GM21619 (cell line): ENCODE data around the gene RNF123.

Source experiments
- ATAC-seq: cut with Tn5 transposase; IDR thresholded peaks from one replicate; pipeline ENCODE4 v1.9.1; 2021; ENCODE audit not compliant: unreplicated experiment

RNF123 gene

DNA sequence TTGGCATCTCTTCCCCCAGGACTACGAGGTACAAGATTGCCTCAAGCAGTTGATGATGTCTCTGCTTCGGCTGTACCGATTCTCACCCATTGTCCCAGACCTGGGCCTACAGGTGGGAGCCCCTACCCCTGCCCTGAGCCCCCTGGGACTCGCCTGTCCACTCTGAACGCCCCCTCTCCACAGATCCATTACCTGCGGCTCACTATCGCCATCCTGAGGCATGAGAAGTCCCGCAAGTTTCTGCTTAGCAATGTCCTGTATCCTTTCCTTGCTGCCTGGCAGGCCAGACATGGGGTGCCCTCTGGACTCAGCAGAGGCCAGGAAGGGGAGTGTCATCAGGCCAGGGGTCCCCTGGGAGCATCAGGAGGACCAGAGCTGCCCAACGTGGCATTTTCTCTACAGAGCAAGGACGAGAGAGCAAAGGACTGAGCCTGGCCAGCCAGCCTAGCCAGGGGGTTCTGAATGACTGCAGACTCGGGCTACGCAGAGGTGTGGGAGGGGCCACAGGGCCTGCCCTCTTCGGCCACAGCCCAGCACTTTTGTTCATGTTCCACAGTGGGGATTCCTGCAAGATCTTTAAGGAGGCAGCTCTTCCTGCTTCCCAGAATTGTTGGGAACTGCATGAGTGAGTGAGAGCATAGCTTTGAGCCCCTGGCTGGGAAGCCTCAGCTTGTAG, 11.2 kb downstream of the RNF123 start:
- ATAC-seq, result no peak

GRCh38 chr3:49701388-49702077, 12.2 kb downstream of the RNF123 start:
- no peak for ATAC-seq

GRCh38 chr3:49702672-49703071, 13.3 kb downstream of the RNF123 start:
- ATAC-seq, result no peak

DNA sequence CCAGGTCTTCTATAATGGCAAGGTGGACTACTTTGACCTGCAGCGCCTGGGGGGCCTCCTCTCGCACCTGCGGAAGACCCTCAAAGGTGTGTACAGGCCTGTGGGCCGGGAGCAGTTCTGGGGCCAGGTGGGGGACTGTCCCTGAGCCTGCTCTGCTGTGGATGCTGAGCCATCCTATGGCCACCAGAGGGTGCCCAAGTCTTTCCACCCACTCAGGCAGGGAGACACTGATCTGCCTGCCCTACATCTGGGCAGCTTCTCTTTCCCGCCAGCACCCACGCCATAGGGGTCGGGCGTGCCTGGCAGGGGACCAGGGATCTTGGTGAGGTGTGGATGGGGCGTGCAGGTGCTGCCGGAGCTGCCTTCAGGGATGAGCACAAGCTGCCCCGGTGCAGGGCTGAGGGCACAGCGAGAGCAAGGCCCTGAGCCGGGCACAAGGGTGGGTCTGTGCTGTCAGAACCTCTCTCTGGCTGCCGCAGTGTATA, 14.1 kb downstream of the RNF123 start:
- ATAC-seq, result peak; percentile 68

- ATAC-seq, result no peak
These were observed 14.6 kb downstream of the RNF123 start for GRCh38 chr3:49703956-49704355.

DNA sequence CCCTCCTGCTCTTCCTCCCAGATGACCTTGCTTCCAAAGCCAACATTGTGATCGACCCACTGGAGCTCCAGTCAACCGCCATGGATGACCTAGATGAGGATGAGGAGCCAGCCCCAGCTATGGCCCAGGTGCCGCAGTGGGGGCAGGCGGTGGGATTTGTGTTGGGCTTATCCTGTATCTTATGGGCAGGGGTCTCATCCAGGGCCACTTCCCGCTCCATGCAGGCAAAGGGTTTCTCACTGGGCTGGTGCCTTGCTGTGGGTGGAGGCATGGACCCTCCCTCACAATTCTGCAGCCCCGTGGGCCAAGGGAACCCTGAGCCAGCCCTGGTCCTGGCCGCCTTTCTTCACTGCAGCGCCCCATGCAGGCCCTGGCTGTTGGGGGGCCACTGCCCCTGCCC, 15.3 kb downstream of the RNF123 start:
- ATAC-seq, result no peak

GRCh38 chr3:49705390-49705960, 16.1 kb downstream of the RNF123 start:
- ATAC-seq, result no peak

DNA sequence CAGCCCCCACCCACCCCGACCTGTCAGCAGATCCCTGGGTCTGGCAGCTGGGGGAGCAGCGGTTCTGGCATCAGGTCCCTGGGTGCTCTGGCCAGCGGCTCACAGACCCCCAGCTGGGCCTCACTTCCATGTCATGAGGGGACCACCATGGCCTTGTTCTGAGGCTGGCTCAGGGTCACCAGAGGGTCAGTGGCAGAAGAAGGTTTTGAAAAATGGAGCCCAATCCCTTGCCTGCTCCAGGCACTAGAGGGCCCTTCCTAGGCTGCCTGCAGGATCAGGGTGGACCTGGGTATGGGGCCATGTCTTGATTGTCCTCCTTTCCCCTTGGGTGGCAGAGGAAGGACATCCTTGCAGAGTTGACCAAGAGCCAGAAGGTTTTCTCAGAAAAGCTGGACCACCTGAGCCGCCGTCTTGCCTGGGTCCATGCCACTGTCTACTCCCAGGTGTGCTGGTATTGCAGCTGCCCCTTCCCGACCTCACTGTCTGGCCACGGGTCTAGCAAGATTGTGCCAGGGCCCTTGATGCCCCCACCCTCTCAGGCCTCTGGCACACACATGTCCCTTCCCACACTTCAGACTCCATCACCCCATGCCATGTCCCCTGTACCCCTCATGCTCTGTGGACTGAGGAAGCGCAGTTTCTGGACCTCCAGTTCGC, 17.2 kb downstream of the RNF123 start:
- no peak for ATAC-seq

GRCh38 chr3:49707113-49707480, 17.7 kb downstream of the RNF123 start:
- no peak for ATAC-seq

DNA sequence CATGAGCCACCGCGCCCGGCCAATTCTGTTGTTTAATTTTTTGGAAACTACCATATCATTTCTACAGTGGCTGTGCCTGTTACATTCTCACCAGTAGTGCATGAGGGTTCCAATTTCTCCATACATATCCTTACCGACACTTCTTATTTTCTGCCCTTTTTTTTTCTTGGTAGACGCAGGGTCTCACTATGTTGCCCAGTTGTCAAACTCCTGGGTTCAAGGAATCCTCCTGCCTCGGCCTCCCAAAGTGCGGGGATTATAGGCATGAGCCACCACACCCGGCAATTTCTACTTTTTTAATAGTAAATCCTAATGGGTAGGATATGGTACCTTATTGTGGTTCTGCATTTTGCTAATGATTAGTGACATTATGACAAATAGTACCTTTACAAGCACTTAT, 20.5 kb downstream of the RNF123 start:
- no peak for ATAC-seq

DNA sequence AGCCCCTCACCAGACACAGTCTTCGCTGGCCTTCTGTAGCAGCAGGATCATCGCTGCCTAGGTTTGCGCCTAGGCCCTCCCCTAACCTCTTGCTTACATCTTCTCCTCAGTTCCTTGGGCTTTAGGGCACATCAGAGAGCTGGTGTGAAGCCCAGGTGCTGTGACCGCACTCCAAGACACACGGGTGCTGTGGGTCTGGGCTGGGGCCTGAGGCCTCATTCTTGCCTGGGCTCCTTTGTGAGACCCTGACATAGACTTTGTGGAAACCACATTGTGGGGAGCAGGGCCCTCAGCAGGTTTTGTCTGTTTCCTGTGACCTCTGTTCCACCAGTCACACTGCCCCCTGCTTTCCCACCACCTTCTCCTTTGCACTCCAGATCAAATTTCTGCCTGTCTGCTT, 22.1 kb downstream of the RNF123 start:
- ATAC-seq, result no peak

GRCh38 chr3:49712166-49712565, 22.8 kb downstream of the RNF123 start:
- no peak for ATAC-seq

DNA sequence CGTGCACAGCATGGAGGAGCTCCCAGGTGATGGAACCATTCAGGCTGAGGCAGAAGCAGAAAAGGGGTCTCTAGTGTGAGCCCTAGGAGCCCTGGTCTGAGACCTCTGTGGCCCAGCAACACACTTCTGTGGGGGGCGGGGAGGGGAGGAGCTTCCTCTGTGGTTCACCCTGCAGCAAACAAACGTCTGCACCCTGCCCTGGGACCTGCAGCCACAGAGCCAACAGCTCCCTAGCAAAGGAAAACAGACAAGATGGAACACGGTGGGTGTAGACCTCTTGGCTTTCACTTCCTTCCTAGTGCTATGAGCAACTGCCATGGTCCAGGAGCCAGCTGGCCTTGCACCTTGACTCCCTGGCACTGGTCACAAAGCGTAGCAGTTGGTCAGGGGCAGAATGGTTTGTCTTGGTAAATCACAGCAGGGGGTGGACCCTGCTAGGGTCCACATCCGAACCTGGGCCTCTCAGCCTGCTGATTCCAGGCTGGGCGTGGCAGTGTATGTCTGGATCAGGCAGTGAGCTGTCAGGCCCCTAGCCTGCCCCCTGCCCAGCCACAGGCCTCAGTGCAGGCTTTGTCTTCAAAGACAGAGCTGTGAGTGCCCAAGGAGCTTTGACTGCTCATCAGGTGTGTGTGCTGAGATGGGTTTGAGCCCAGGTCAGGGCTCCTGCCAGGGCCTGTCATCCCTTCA, 23.4 kb downstream of the RNF123 start:
- ATAC-seq, result no peak

DNA sequence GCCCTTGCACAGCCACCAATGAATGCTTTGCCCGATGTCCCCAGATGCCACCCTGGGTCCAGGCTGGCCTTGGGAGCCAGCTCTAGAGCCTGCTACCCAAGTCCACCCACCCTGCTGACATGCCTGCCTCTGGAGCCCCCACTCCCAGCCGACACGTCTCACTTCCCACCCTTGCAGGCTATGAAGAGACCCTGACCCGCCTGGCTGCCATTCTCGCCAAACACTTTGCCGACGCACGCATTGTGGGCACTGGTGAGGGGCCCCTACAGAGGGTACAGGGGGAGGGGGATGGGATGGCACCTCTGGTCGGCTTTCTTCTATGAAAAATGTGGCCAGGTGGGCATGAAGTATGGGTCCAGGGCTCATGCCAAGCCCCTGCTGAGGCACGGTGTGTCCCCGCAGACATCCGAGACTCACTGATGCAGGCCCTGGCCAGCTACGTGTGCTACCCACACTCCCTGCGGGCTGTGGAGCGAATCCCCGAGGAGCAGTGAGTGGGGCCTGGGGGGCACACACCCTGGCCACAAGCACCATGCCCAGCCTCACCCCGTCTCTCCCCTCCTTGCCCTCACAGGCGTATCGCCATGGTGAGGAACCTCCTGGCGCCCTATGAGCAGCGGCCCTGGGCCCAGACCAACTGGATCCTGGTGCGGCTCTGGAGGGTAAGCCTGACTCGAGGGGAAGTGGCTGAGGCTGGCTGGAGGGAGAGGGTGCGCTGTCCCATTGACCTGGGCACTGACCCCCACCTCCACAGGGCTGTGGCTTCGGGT, 24.2 kb downstream of the RNF123 start:
- no peak for ATAC-seq

DNA sequence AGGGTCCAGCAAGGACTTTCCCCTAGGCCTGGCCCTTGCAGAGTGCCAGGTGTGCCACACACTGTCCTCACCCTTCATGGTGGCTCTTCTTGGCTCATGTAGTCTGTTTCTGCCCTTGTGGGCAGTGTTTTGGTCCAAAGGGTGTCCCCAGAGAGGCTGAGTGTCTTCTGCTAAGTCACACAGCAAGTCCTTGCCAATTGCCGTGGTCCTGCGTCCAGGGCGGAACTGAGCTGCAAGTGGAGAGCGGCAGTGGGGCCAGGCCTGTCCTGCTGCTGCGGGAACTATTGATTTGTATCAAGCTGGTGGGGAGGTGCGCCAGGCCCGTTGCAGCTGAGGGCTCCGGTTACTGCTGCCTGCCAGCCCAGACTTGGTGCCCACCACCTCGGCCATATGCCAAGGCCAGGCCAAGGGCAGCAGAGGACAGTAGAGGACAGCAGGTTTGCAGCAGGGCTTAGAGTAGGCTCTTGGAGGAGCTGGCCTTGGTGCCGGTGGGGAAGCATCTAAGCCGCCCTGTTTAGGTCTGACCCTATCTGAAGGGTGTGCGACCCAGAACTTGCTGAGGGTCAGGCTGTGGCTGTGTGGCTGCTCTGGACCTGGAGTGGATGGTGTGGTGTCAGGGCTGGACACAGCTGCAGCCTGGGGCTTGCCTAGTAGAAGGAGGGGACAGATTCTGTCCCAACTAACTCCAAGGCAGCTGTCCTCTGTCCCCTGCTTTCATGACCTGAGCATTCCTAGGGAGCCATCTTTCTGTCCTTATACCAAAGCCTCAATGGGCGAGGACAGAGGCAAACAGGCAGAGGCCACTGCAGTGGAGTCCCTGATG, 25.6 kb downstream of the RNF123 start:
- no peak for ATAC-seq

DNA sequence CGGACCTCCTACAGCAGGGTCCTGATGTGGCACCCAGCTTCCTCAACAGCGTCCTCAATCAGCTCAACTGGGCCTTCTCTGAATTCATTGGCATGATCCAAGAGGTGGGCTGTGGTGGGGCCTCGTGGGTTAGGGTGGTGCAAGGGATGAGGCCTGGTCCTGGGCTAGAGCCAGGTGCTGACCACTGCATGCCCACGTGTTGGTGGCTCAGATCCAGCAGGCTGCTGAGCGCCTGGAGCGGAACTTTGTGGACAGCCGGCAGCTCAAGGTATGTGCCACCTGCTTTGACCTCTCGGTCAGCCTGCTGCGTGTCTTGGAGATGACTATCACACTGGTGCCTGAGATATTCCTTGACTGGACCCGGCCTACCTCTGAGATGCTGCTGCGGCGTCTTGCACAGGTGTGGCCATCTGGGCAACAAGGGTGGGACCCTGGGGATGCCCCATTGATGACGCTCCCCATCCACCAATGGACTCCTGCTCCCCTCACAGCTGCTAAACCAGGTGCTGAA, 26.3 kb downstream of the RNF123 start:
- ATAC-seq, result no peak

DNA sequence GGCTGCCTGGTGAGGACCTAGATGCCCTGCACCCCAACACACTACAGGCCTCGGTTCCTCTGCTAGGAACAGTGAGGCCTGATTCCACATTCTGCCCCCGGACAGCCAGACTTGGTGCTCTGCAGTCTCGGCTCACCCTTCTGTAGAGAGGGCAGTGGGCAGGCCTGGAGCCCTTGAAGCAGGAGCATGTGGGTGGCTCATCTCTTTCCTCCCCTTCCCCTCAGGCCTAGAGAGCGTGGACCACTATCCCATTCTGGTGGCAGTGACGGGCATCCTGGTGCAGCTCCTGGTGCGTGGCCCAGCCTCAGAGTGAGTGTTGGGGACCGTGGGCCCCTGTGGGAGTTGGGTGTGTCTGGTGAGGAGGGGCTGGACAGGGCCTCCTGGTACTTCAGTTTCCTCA, 26.8 kb downstream of the RNF123 start:
- no peak for ATAC-seq

GRCh38 chr3:49716691-49717210, 27.4 kb downstream of the RNF123 start:
- no peak for ATAC-seq
